Erythroblast (primary cell): Measurements from ENCODE around the gene SMAD1.

Experiments used
- GATA1 ChIP-seq: IDR thresholded peaks from 2 replicates; pipeline ENCODE4 v1.6.1; 2011; ENCODE audit warnings: low read depth, mild to moderate bottlenecking, control low read depth, low read length, moderate library complexity
- POLR2A ChIP-seq: IDR thresholded peaks from 2 replicates; pipeline ENCODE4 v1.6.1; 2011; ENCODE audit warnings: mild to moderate bottlenecking, low read length

DNA sequence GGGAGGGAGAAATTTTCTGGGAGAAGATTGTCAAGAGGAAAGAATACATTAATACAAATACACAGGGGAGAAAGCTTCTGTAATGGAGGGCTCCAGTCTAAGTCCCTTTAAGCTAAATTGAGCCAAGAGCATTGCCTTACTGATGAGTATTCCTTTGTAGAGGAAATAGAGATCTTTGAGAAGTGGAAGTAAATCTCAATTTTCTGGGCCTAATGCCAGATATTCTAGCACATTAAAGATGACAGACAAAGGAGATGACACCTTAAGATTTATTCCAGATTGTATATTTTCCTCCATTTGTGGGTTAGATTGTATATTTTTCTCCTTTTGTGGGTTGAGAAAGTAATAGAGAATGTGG is 28.5 kb upstream of the SMAD1 start:
- TF ChIP-seq POLR2A, result no peak
- no peak for TF ChIP-seq GATA1
